K562 (cell line): ENCODE data around the gene PPP2R1A. TPM values are rescaled to one million over a fixed set of nuclear protein-coding genes. Genes with fewer than 3 reads are reported as not detected.

Experiments
- U2AF1 ChIP-seq: fragments of 200-400 bp; formaldehyde crosslinking; optimal IDR thresholded peaks from 2 replicates; pipeline ENCODE3; 2017; ENCODE audit warnings: mild to moderate bottlenecking, low read depth, low read length, moderate library complexity
- ZNF778 ChIP-seq: fragments of 450-650 bp; formaldehyde crosslinking; IDR thresholded peaks from 2 replicates; pipeline ENCODE4 v1.4.0; 2020; ENCODE audit warnings: mild to moderate bottlenecking, moderate library complexity
- ZNF785 ChIP-seq: fragments of 250-450 bp; sonication (Bioruptor Pico); IDR thresholded peaks from 2 replicates; pipeline ENCODE4 v1.4.0; 2020; ENCODE audit warnings: mild to moderate bottlenecking
- polyA plus RNA-seq, 8 experiments: library from polyadenylated mRNA; depleted of rRNA in 4 of 8; stranded (reverse) in 5 of 8; unstranded in 3 of 8; fragments of >200 nt; fragmentation: Nextera tagmentation in 2 of 8; fragmentation: Illumina TruSeq in 1 of 8; extraction: Ambion mirVana in 2 of 8; extraction: Trizol in 1 of 8; gene quantifications; 2 replicates each; pipeline versions ENCODE4 v1.2.1 to v1.2.3, GENCODE V29; 2011 to 2014; ENCODE audit warnings: inconsistent platforms in 1 of 8, missing spikeins in 1 of 8
- total RNA-seq, 7 experiments: library from RNA; depleted of rRNA in 6 of 7; stranded (reverse); fragments of >200 nt in 6 of 7; fragmentation: Illumina TruSeq in 2 of 7; extraction: Trizol in 2 of 7; gene quantifications; 2 replicates each; pipeline versions ENCODE4 v1.2.1 to v1.2.3, GENCODE V29; 2011 to 2021; ENCODE audit warnings: low replicate concordance in 1 of 7
- TF ChIP-seq, protein P1 (sequence below): fragments of 450-650 bp; IDR thresholded peaks from 2 replicates; pipeline ENCODE4 v1.6.1; 2016; ENCODE audit warnings: low read depth
- TF ChIP-seq, protein P2 (sequence below): sonication (generic); formaldehyde crosslinking; IDR thresholded peaks from 2 replicates; pipeline ENCODE4 v1.5.0; 2020; ENCODE audit warnings: missing genetic modification reagents
- TF ChIP-seq, protein P3 (sequence below): sonication (generic); formaldehyde crosslinking; IDR thresholded peaks from 2 replicates; pipeline ENCODE4 v1.8.0; 2023; ENCODE audit warnings: mild to moderate bottlenecking, missing genetic modification reagents
- TF ChIP-seq, protein P4 (sequence below): fragments of 450-650 bp; formaldehyde crosslinking; IDR thresholded peaks from 2 replicates; pipeline ENCODE4 v1.4.0; 2022; ENCODE audit warnings: mild to moderate bottlenecking, moderate library complexity

PPP2R1A gene
- total and polyA plus RNA-seq, 9 of the 15 experiments (the other 6 are each of a cell fraction or from before 2014, with no cell fraction given): 10.1 to 211 (median 70.1) TPM

DNA sequence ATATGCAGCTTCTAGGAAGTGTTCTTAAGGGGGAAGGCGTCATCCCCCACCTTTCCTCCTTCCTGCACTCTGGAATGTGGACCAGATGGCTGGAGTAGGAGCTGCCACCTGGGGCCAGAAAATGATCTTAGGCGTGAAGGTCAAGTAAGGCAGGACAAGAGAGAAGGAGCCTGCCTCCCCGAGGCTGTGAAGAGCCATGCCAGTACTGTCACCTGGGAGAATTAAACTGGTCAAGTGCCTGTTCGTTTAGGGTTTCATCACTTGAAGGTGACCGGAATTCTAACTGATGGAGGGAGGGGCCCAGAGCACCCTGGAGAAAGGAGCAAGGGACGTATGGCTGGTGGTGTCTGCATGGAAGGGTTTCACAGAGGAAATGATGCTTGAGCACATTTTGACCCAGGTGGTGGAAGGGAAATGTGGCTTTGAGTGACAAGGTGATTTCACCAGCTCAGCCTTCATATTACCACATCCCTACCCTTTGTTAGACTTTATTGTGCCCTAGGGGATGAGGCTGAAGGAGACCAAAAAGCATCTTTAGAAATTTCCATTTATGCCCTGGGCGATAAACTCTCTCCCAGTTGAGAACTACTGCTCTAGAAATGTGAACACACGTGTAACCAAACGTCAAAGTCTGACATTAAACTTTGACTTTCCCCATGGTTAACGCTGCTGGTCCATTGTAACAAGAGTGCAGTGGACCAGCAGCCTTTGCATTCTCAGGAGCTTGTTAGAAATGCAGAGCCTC, 37.5 kb downstream of the PPP2R1A start (continued):
- TF ChIP-seq, protein P1, sequence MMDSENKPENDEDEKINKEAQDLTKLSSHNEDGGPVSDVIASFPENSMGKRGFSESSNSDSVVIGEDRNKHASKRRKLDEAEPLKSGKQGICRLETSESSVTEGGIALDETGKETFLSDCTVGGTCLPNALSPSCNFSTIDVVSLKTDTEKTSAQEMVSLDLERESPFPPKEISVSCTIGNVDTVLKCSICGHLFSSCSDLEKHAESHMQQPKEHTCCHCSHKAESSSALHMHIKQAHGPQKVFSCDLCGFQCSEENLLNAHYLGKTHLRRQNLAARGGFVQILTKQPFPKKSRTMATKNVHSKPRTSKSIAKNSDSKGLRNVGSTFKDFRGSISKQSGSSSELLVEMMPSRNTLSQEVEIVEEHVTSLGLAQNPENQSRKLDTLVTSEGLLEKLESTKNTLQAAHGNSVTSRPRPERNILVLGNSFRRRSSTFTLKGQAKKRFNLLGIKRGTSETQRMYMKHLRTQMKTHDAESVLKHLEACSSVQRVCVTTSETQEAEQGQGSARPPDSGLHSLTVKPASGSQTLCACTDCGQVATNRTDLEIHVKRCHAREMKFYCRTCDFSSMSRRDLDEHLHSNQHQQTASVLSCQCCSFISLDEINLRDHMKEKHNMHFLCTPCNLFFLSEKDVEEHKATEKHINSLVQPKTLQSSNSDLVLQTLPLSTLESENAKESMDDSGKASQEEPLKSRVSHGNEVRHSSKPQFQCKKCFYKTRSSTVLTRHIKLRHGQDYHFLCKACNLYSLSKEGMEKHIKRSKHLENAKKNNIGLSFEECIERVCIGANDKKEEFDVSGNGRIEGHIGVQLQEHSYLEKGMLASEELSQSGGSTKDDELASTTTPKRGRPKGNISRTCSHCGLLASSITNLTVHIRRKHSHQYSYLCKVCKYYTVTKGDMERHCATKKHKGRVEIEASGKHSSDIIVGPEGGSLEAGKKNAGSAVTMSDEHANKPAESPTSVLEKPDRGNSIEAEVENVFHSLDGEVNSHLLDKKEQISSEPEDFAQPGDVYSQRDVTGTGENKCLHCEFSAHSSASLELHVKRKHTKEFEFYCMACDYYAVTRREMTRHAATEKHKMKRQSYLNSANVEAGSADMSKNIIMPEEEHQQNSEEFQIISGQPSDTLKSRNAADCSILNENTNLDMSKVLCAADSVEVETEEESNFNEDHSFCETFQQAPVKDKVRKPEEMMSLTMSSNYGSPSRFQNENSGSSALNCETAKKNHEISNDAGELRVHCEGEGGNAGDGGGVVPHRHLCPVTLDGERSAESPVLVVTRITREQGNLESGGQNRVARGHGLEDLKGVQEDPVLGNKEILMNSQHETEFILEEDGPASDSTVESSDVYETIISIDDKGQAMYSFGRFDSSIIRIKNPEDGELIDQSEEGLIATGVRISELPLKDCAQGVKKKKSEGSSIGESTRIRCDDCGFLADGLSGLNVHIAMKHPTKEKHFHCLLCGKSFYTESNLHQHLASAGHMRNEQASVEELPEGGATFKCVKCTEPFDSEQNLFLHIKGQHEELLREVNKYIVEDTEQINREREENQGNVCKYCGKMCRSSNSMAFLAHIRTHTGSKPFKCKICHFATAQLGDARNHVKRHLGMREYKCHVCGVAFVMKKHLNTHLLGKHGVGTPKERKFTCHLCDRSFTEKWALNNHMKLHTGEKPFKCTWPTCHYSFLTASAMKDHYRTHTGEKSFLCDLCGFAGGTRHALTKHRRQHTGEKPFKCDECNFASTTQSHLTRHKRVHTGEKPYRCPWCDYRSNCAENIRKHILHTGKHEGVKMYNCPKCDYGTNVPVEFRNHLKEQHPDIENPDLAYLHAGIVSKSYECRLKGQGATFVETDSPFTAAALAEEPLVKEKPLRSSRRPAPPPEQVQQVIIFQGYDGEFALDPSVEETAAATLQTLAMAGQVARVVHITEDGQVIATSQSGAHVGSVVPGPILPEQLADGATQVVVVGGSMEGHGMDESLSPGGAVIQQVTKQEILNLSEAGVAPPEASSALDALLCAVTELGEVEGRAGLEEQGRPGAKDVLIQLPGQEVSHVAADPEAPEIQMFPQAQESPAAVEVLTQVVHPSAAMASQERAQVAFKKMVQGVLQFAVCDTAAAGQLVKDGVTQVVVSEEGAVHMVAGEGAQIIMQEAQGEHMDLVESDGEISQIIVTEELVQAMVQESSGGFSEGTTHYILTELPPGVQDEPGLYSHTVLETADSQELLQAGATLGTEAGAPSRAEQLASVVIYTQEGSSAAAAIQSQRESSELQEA: no peak
- TF ChIP-seq ZNF778 (no peak), U2AF1 (no peak), ZNF785 (CRISPR knock-in tag) (no peak)
- TF ChIP-seq, protein P2, sequence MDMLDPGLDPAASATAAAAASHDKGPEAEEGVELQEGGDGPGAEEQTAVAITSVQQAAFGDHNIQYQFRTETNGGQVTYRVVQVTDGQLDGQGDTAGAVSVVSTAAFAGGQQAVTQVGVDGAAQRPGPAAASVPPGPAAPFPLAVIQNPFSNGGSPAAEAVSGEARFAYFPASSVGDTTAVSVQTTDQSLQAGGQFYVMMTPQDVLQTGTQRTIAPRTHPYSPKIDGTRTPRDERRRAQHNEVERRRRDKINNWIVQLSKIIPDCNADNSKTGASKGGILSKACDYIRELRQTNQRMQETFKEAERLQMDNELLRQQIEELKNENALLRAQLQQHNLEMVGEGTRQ (CRISPR knock-in tag): no peak
- TF ChIP-seq, protein P3, sequence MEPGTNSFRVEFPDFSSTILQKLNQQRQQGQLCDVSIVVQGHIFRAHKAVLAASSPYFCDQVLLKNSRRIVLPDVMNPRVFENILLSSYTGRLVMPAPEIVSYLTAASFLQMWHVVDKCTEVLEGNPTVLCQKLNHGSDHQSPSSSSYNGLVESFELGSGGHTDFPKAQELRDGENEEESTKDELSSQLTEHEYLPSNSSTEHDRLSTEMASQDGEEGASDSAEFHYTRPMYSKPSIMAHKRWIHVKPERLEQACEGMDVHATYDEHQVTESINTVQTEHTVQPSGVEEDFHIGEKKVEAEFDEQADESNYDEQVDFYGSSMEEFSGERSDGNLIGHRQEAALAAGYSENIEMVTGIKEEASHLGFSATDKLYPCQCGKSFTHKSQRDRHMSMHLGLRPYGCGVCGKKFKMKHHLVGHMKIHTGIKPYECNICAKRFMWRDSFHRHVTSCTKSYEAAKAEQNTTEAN (CRISPR knock-in tag): no peak
- TF ChIP-seq, protein P4, sequence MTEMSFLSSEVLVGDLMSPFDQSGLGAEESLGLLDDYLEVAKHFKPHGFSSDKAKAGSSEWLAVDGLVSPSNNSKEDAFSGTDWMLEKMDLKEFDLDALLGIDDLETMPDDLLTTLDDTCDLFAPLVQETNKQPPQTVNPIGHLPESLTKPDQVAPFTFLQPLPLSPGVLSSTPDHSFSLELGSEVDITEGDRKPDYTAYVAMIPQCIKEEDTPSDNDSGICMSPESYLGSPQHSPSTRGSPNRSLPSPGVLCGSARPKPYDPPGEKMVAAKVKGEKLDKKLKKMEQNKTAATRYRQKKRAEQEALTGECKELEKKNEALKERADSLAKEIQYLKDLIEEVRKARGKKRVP (CRISPR knock-in tag): no peak
